Inflammatory macrophage treated with lipopolysaccharide for 1 hour (primary cell): ENCODE results near the gene OR2H2.

Source experiments
- DNase-seq, 2 donors: peaks; one replicate each; pipeline ENCODE4 v3.0.0-alpha.2; 2020 to 2022

Gene OR2H2

GRCh38 chr6:29631209-29631810, 46.4 kb downstream of the OR2H2 start:
- DNase-seq = no peak

GRCh38 chr6:29631860-29632731, 47.2 kb downstream of the OR2H2 start:
- DNase-seq = no peak

- DNase-seq = peak; percentile 73 to 77
These were observed 48.0 kb downstream of the OR2H2 start, which contains the start of gene GABBR1 for GRCh38 chr6:29632789-29633533. GABBR1 (minus strand) TSS chr6:29633183; CDS start chr6:29632385, 798 bp downstream.

- DNase-seq = no peak
These were observed 48.6 kb downstream of the OR2H2 start for GRCh38 chr6:29633534-29633905.

GRCh38 chr6:29637247-29637646, 52.3 kb downstream of the OR2H2 start:
- no peak for DNase-seq
